Mesenchymal stem cell (in vitro differentiated cells and primary cell): ENCODE data around the gene NAALADL2.
"Not testable (repeated sequence)": the region's sequence is repeated elsewhere in the genome, so short reads cannot be mapped to it uniquely, and the experiment has no call there.

Source experiments
- DNase-seq: peaks from one replicate; pipeline ENCODE4 v3.0.0-alpha.2; 2013
- H2AFZ ChIP-seq: one replicate; pipeline ENCODE4 v1.6.1; 2013; ENCODE audit warnings: low read depth, mild to moderate bottlenecking, control low read depth, inconsistent platforms, low read length, moderate library complexity
- H2AK5ac ChIP-seq: 2 replicates; pipeline ENCODE4 v1.6.1; 2013; ENCODE audit warnings: low read length, moderate library complexity, mild to moderate bottlenecking, inconsistent platforms; ENCODE audit not compliant: severe bottlenecking
- H2BK120ac ChIP-seq: one replicate; pipeline ENCODE4 v1.6.1; 2013; ENCODE audit warnings: low read depth, mild to moderate bottlenecking, inconsistent platforms, low read length, moderate library complexity
- H2BK12ac ChIP-seq, 2 experiments: one replicate each; pipeline ENCODE4 v1.6.1; 2013; ENCODE audit warnings: inconsistent platforms in 2 of 2, low read length in 2 of 2, mild to moderate bottlenecking in 2 of 2, moderate library complexity in 2 of 2, control low read depth in 1 of 2
- H2BK15ac ChIP-seq: one replicate; pipeline ENCODE4 v1.6.1; 2013; ENCODE audit warnings: mild to moderate bottlenecking, low read depth, inconsistent platforms; ENCODE audit not compliant: poor library complexity, severe bottlenecking
- H2BK5ac ChIP-seq: 2 replicates; pipeline ENCODE4 v1.6.1; 2013; ENCODE audit warnings: low read depth, mild to moderate bottlenecking, low read length, control low read depth, inconsistent platforms; ENCODE audit not compliant: poor library complexity, severe bottlenecking
- H3K14ac ChIP-seq, 2 experiments: one replicate each; pipeline ENCODE4 v1.6.1; 2013; ENCODE audit warnings: inconsistent platforms in 2 of 2, low read length in 2 of 2, control low read depth in 1 of 2, mild to moderate bottlenecking in 1 of 2, moderate library complexity in 1 of 2
- H3K18ac ChIP-seq, 2 experiments: one replicate each; pipeline ENCODE4 v1.6.1; 2013; ENCODE audit warnings: inconsistent platforms in 2 of 2, low read length in 2 of 2, control low read depth in 1 of 2, low read depth in 1 of 2, mild to moderate bottlenecking in 1 of 2
- H3K23ac ChIP-seq, 2 experiments: one replicate each; pipeline ENCODE4 v1.6.1; 2013; ENCODE audit warnings: inconsistent platforms in 2 of 2, low read length in 2 of 2, mild to moderate bottlenecking in 2 of 2, moderate library complexity in 2 of 2, control low read depth in 1 of 2
- H3K27ac ChIP-seq: 2 replicates; pipeline ENCODE4 v1.5.1; 2013; ENCODE audit warnings: mild to moderate bottlenecking, moderate library complexity, low read length, control low read depth, inconsistent platforms; ENCODE audit not compliant: poor library complexity, severe bottlenecking
- H3K27me3 ChIP-seq, 2 experiments: 2 replicates each; pipeline versions ENCODE4 v1.6.1 to v1.7.0; 2013; ENCODE audit warnings: low read length in 2 of 2, mild to moderate bottlenecking in 2 of 2, moderate library complexity in 2 of 2, control low read depth in 1 of 2, inconsistent platforms in 1 of 2; ENCODE audit not compliant: control insufficient read depth in 1 of 2, insufficient read depth in 1 of 2
- H3K36me3 ChIP-seq, 2 experiments: 2 replicates each; pipeline versions ENCODE4 v1.6.1 to v1.7.0; 2013; ENCODE audit warnings: low read length in 2 of 2, control low read depth in 1 of 2, inconsistent platforms in 1 of 2, low read depth in 1 of 2, mild to moderate bottlenecking in 1 of 2; ENCODE audit not compliant: insufficient read depth in 2 of 2, control insufficient read depth in 1 of 2
- H3K4ac ChIP-seq, 2 experiments: one replicate each; pipeline ENCODE4 v1.6.1; 2013; ENCODE audit warnings: inconsistent platforms in 2 of 2, low read length in 2 of 2, mild to moderate bottlenecking in 2 of 2, moderate library complexity in 2 of 2, control low read depth in 1 of 2, low read depth in 1 of 2
- H3K4me1 ChIP-seq: 2 replicates; pipeline ENCODE4 v1.6.1; 2013; ENCODE audit warnings: low read depth, low read length, control low read depth; ENCODE audit not compliant: control insufficient read depth, insufficient read depth
- H3K4me2 ChIP-seq: 2 replicates; pipeline ENCODE4 v1.6.1; 2013; ENCODE audit warnings: low read length, mild to moderate bottlenecking, inconsistent platforms; ENCODE audit not compliant: poor library complexity, severe bottlenecking
- H3K4me3 ChIP-seq, 2 experiments: 2 replicates each; pipeline versions ENCODE4 v1.5.1 to v1.7.0; 2013; ENCODE audit warnings: low read length in 2 of 2, mild to moderate bottlenecking in 2 of 2, control low read depth in 1 of 2, low read depth in 1 of 2; ENCODE audit not compliant: insufficient read depth in 1 of 2
- H3K79me1 ChIP-seq: replicated peaks from 2 replicates; pipeline ENCODE4 v1.6.1; 2013; ENCODE audit warnings: mild to moderate bottlenecking, control low read depth, low read length, inconsistent platforms; ENCODE audit not compliant: poor library complexity, severe bottlenecking
- H3K9ac ChIP-seq: 2 replicates; pipeline ENCODE4 v1.7.0; 2013; ENCODE audit warnings: mild to moderate bottlenecking, low read length, moderate library complexity
- H3K9me3 ChIP-seq: 2 replicates; pipeline ENCODE4 v1.7.0; 2013; ENCODE audit warnings: mild to moderate bottlenecking, low read length; ENCODE audit not compliant: control insufficient read depth
- H4K8ac ChIP-seq: one replicate; pipeline ENCODE4 v1.6.1; 2013; ENCODE audit warnings: inconsistent platforms, mild to moderate bottlenecking, low read length, moderate library complexity
- H4K91ac ChIP-seq: one replicate; pipeline ENCODE4 v1.6.1; 2013; ENCODE audit warnings: mild to moderate bottlenecking, low read length, inconsistent platforms
- WGBS: methylation state at CpG from one replicate; pipeline ENCODE4 v1.1.7; 2013; ENCODE audit warnings: mixed read lengths; 5-methylcytosine and 5-hydroxymethylcytosine counted together

The NAALADL2 gene

DNA sequence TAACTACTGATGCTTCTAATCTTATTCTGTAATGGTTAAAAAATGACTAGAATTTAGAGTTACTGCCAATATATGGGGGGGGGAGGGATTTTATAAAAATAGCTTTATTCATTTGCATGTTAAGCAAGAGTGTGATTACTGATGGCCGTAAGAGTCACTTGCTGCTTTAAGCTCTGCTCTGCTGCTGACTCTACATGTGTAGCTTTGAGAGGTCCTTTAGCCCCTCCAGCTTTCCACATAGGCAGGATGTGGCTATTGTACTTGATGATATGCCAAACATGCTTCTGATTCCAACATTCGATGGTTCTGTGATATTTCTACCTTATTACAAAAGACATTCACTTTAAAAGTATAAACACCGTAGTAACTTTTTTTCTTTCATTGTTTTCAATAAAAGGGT lies 511.3 kb downstream of the NAALADL2 start:
- H2BK5ac ChIP-seq, H2BK15ac ChIP-seq, H2AK5ac ChIP-seq, H3K9me3 ChIP-seq, H2BK12ac ChIP-seq, H2AFZ ChIP-seq, H3K9ac ChIP-seq, H3K14ac ChIP-seq, H3K4me3 ChIP-seq, H3K27ac ChIP-seq, H3K27me3 ChIP-seq, H3K18ac ChIP-seq, H3K4ac ChIP-seq, H3K23ac ChIP-seq, H4K8ac ChIP-seq, DNase-seq, H3K4me1 ChIP-seq, H4K91ac ChIP-seq, H3K79me1 ChIP-seq, H3K4me2 ChIP-seq, H2BK120ac ChIP-seq, H3K36me3 ChIP-seq: not testable (repeated sequence)
- WGBS, result 76% methylated on average over 3 of the region's 3 CpGs

DNA sequence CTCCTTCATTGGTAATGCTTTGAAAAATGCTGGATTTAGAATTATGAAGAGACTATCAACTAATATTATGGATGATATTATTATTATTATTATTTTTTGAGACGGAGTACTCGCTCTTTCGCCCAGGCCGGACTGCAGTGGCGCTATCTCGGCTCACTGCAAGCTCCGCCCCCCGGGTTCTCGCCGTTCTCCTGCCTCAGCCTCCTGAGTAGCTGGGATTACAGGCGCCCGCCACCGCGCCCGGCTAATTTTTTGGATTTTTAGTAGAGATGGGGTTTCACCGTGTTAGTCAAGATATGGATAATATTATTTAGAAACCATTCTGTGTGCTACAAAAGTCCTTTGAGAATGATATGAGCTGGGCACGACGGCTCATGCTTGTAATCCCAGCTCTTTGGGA lies 512.1 kb downstream of the NAALADL2 start:
- H3K4me3 ChIP-seq, H3K27me3 ChIP-seq, H4K8ac ChIP-seq, H3K9me3 ChIP-seq, H3K23ac ChIP-seq, H3K9ac ChIP-seq, H3K18ac ChIP-seq, H3K79me1 ChIP-seq, H2AK5ac ChIP-seq, H2BK120ac ChIP-seq, H2BK12ac ChIP-seq, H3K4me1 ChIP-seq, H2BK15ac ChIP-seq, H2AFZ ChIP-seq, H3K14ac ChIP-seq, H3K36me3 ChIP-seq, H2BK5ac ChIP-seq, H3K27ac ChIP-seq, H4K91ac ChIP-seq, H3K4ac ChIP-seq, H3K4me2 ChIP-seq, DNase-seq: not testable (repeated sequence)
- WGBS, result 94% methylated on average over 18 of the region's 18 CpGs

DNA sequence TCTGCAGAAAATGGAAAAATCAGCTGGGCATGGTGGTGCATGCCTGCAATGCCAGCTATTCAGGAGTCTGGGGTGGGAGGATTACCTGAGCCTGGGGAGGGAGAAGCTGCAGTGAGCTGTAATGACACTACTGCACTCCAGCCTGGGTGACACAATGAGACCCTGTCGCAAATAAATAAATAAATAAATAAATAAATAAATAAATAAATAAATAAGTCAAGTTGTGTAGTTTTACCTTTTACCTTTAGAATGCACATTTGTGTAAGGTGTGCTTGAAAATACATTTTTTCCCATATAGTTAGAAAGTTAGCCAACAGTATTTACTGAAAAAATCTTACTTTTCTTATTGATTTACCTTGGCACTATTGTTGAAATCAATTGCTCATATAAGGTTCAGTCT lies 515.6 kb downstream of the NAALADL2 start:
- Histone ChIP-seq H3K27me3 (no peaks in the 10 kb centered on the region), H3K4me2 (no peak overlapping the region), H3K18ac (no peak overlapping the region), H3K4me3 (no peak overlapping the region), H3K23ac (no peak overlapping the region), H3K14ac (no peak overlapping the region), H2BK5ac (no peak overlapping the region), H3K9me3 (no peaks in the 10 kb centered on the region), H2BK15ac (no peak overlapping the region), H4K91ac (no peak overlapping the region), H3K4ac (no peak overlapping the region), H2BK120ac (no peak overlapping the region), H3K4me1 (no peaks in the 10 kb centered on the region), H2AFZ (no peak overlapping the region), H2BK12ac (no peak overlapping the region), H3K79me1 (no peaks in the 10 kb centered on the region), H2AK5ac (no peak overlapping the region), H3K9ac (no peak overlapping the region), H4K8ac (no peak overlapping the region), H3K36me3 (no peaks in the 10 kb centered on the region), H3K27ac (no peak overlapping the region)
- WGBS, result no CpG with 5 or more reads among the region's 1 CpG
- no peak for DNase-seq

DNA sequence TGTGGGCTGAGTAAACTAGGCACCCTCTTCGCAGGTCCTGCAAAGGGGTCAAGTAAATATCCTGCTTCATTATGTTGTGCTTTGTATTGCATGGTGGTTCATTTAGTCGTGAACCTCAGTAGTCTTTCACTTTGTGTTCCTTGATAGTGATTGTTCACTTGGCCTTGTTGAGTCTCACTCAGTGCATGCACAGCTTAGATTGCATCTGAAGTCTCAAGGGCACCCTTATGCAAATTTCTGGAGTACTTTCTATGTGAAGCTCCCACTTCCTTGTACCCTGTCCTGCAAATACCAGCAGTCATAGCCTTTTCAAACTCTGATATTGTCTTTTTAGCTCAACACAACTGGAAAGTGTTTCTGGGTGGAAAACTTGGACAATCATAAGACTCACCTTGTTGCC lies 519.2 kb downstream of the NAALADL2 start:
- Histone ChIP-seq H2BK12ac (no peak overlapping the region), H2AK5ac (no peak overlapping the region), H3K23ac (no peak overlapping the region), H3K4me1 (no peaks in the 10 kb centered on the region), H3K9me3 (no peaks in the 10 kb centered on the region), H4K8ac (no peak overlapping the region), H2BK5ac (no peak overlapping the region), H2BK15ac (no peak overlapping the region), H3K18ac (no peak overlapping the region), H3K9ac (no peak overlapping the region), H3K27ac (no peak overlapping the region), H3K27me3 (no peaks in the 10 kb centered on the region), H2AFZ (no peak overlapping the region), H2BK120ac (no peak overlapping the region), H3K79me1 (no peaks in the 10 kb centered on the region), H3K14ac (no peak overlapping the region), H4K91ac (no peak overlapping the region), H3K36me3 (no peaks in the 10 kb centered on the region), H3K4me3 (no peak overlapping the region), H3K4ac (no peak overlapping the region), H3K4me2 (no peak overlapping the region)
- 100% methylated on average over 2 of the region's 2 CpGs for WGBS
- DNase-seq, result no peak
